HG02610 (cell line): ENCODE data around the gene DYNC2H1.
A peak's percentile ranks its signal among the peaks of the same experiment; 100 is the strongest.

Experiments used
- ATAC-seq: cut with Tn5 transposase; IDR thresholded peaks from one replicate; pipeline ENCODE4 v1.9.1; 2021; ENCODE audit warnings: mild to moderate bottlenecking, moderate library complexity; ENCODE audit not compliant: unreplicated experiment

Gene DYNC2H1

DNA sequence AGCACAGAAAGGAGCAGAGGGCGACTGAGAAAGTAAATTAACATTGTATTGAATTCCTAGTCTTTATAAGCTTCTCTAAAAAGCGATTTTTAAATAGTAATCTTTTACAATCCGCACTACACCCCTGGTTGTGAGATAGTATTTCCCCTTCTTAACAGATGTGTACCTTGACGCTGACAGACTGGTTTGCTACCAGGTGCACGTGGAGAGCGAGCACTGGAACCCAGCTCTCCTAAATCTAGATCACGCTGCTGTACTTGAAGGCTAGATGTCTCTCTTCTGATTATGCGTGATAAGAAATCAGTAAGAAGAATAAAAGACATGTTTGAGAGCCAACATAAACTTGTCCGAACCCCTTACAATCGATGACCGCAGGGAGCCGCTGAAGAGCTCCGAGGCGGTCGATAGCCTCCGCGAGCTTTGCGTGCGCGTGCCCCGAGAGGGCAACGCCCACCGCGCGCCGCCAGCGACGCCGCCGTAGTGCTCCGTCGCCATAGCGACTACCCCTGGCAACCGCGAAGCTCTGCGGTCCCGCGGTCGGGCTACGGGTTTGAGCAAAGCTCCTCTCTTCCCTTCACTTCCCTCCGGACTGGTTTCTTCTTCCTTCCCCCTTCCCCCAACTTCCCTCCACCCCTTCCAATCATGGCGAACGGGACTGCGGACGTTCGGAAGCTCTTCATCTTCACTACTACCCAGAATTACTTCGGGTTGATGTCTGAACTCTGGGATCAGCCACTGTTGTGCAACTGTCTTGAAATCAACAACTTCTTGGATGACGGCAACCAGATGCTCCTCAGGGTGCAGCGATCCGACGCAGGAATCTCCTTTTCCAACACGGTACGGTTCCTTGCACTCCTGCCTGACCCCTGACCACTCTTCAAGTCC lies at the start of gene DYNC2H1:
DYNC2H1 (plus strand) TSS at position 494 of the 885 bp plus-strand sequence; CDS start at position 643, 149 bp downstream.
- ATAC-seq, result peak; percentile 100

- ATAC-seq, result no peak
These were observed 47.6 kb upstream of the DYNC2H1 start for GRCh38 chr11:103061656-103062055.

DNA sequence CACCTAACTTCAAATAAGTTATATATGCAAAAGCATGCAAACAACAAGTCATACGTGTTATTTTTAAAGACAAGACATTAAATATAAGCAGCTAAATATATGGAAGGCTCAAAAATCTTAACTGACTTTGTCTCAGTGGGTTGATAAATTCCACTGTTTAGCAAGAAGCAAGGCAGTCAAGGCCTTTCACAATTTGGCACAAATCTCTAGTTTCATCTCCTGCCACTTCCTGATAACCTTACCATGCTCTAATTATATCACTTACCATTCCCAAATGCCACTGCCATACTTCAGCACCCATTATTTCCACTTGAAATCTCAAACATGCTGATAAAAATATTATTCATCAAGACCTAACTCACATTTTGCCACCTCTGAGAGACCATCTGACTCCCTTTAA lies 42.1 kb upstream of the DYNC2H1 start:
- ATAC-seq, result no peak

- no peak for ATAC-seq
These were observed 39.9 kb upstream of the DYNC2H1 start for GRCh38 chr11:103069367-103069766.

DNA sequence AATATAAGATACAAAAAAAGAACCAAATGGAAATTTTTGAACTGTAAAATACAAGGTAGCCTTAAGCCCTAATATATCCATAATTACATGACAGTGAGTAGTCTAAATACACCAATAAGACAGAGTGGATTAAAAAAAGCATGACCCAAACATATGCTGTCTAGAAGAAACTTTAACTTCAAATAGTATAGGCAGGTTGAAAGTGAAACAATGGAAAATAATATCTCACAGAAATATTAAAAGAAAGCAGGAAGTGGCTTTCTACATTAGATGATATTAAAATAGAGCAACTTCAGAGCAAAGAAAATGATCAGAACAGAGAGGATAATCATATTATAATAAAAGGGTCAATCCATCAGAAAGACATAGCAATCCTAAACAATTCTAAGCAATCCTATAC lies 39.1 kb upstream of the DYNC2H1 start:
- peak; percentile 55 for ATAC-seq

- ATAC-seq, result no peak
These were observed 38.2 kb upstream of the DYNC2H1 start for GRCh38 chr11:103071008-103071407.

DNA sequence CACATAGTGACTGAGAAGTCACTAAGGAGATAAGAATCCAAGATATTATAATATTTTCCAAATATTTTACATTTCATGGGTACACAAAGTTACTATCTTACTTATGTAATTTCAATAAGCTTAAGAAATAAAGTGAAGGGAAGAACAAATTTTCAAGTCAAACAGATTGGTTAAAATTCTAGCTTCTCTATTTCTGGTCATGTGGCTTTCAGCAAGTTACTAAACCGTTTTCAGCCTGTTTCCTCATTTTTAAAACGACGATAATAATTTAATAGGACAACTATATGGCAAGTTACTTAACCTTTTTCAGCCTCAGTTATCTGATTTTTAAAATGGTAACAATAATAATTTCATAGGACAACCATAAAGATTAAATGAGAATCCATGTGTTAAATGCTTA lies 32.9 kb upstream of the DYNC2H1 start:
- no peak for ATAC-seq

DNA sequence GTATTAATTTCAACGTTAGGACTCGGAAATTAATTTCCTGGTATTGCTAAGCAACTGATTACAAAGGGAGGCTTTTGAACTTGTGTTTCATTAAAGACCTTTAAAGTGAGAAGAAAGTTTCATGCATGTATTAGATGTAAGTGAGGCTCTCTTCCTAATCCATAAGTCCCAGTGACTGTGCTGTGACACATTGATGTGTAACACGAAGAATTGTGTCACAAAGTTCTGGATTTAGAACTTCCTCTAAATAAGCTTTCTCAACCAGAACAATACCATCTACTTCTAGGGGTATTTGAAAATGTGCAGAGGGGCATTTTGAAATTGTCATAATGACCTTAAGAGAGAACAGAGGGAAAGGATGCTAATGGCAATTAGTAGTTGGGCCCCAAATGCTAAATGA lies 31.7 kb upstream of the DYNC2H1 start:
- ATAC-seq, result no peak

GRCh38 chr11:103078710-103079109 lies 30.5 kb upstream of the DYNC2H1 start:
- no peak for ATAC-seq

DNA sequence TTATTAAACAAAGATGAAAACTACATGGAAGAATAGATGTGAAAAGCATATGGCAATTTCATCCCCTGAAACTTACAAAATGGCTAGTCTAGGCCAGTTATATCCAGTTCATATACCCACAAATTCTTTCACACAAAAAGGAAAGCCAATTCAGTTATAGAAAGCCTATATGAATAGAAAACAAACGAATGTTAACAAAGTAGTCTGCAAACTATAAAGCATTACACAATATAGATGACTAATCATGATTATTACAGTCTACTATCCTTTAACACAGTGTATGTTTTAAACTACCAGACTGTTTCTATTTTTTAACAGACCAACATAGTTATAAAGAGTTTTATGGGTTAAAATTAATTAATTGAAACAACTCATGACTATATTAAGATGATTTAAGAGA lies 29.4 kb upstream of the DYNC2H1 start:
- ATAC-seq, result no peak

- no peak for ATAC-seq
These were observed 23.4 kb upstream of the DYNC2H1 start for GRCh38 chr11:103085758-103086365.

DNA sequence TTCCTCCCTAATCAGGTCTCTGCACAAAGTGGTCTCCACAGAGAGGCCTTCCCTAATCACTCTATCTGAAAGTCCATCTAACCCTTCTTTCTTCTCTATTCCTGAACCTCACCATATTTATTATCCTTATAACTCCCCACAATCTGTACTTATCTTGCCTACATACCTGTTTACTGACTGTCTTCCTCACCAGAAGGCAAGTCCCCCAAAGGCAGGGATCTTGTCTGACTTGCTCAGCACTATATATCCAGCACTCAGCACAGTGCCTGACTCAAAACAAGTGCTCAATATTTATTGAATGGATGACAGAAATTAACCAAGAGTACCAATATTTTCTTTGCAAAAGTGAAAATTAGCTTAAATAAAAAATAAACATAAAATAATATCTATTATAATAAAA lies 22.8 kb upstream of the DYNC2H1 start:
- ATAC-seq, result no peak

- peak; percentile 37 for ATAC-seq
These were observed 18.0 kb upstream of the DYNC2H1 start for GRCh38 chr11:103091064-103091800.

GRCh38 chr11:103091801-103092524 lies 17.3 kb upstream of the DYNC2H1 start, which contains the start of gene DCUN1D5:
TSS of gene DCUN1D5 (minus strand) at chr11:103092160. CDS start at chr11:103091872, 288 bp downstream.
- peak; percentile 100 for ATAC-seq

GRCh38 chr11:103097279-103097678 lies 11.9 kb upstream of the DYNC2H1 start:
- no peak for ATAC-seq

- ATAC-seq, result peak; percentile 14
These were observed 677 bp downstream of the DYNC2H1 start for GRCh38 chr11:103109818-103110388.

DNA sequence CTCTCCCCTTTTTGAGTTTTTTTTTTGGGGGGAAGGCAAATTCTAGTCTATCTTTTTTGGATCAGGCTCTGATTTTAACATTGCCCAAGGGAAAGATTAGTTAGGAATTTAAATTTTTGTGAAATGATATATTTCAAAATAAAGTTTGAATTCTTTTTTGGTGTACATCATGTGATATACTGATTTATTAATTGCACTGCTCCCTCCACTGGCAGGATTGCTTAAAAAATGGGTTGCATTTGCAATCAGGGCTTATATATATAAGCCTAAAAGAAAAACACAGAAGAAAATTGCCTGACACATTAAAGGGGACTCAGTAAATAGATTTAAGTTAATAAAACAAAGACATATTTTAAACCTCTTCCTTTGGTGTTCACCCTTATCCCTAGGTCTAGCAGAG lies 1.2 kb downstream of the DYNC2H1 start:
- ATAC-seq, result no peak

GRCh38 chr11:103111400-103111799 lies 2.2 kb downstream of the DYNC2H1 start:
- no peak for ATAC-seq

GRCh38 chr11:103112364-103112763 lies 3.1 kb downstream of the DYNC2H1 start:
- ATAC-seq, result no peak

DNA sequence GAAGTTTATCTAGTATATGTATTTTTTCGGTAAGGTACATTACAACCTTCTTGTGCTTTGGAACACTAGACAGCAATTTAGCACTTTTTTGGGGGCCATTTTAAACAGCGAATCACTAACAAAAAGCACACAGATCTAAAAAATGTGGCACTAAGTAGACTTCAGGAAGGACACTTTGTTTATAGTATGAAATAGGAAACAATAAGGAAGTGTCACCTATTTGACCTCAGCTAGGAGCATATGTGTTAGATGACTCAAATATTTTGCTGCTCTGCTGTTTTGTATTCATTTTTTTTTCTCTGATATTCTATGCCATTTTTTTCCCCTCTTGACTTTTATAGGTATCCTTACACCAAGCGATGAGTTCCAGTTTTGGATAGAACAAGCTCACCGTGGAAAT lies 5.6 kb downstream of the DYNC2H1 start:
- no peak for ATAC-seq
